K562 (cell line): ENCODE measurements around the gene MAGI1. TPM values are rescaled to one million over a fixed set of nuclear protein-coding genes. Genes with fewer than 3 reads are reported as not detected.

Experiments
- ATAC-seq: fragments of 200-7000 bp; cut with Tn5 transposase; 3 replicates; pipeline ENCODE4 v1.9.1; 2020; ENCODE audit warnings: moderate library complexity
- BruUV-seq: library from RNA; stranded (reverse); fragments of 400-500 nt; replicated peaks from 2 replicates; lab custom pipeline; 2021; lab: Mats Ljungman, UMichigan
- CTCF ChIA-PET: fragments of 300-600 bp; formaldehyde crosslinking; extraction: SDS; loops from one replicate; lab custom pipeline; 2021; ENCODE audit warnings: low intra/inter-chr PET ratio; lab: Yijun Ruan, JAX
- POLR2A ChIA-PET: fragments of 300-600, 350-650 bp; sonication (Branson Sonifier 250); formaldehyde crosslinking; extraction: SDS; loops from one replicate; lab custom pipeline; 2021; ENCODE audit warnings: antibody characterized with exemption, inconsistent platforms; lab: Yijun Ruan, JAX
- DNase-seq, 4 experiments: peaks; one replicate each; pipeline versions ENCODE4 v3.0.0 to v3.0.0-alpha.2; 2011 to 2018; ENCODE audit warnings: low spot score in 3 of 4, mixed read lengths in 3 of 4; ENCODE audit errors: extremely low read depth in 1 of 4
- FAIRE-seq: peaks from 2 replicates; lab custom pipeline; 2011; peaks lifted over from hg19 to GRCh38; lab: Jason Lieb, UNC
- H2AFZ ChIP-seq: 2 replicates; pipeline ENCODE4 v1.6.0; 2011; ENCODE audit warnings: low read depth, low read length, control low read depth, inconsistent platforms
- H3K27ac ChIP-seq: fragments of 200-600 bp; 3 replicates; pipeline ENCODE4 v1.8.0; 2011; ENCODE audit warnings: low read depth, mild to moderate bottlenecking, control low read depth, inconsistent platforms, low read length, moderate library complexity, mixed read lengths; ENCODE audit errors: extremely low read depth
- H3K27me3 ChIP-seq, 2 experiments: fragments of 300-600 bp in 1 of 2; 2 replicates in 1 of 2; 3 replicates in 1 of 2; pipeline versions ENCODE4 v1.6.0 to v1.8.0; 2011; ENCODE audit warnings: inconsistent platforms in 2 of 2, low read length in 2 of 2, mild to moderate bottlenecking in 1 of 2, mixed read lengths in 1 of 2, moderate library complexity in 1 of 2; ENCODE audit not compliant: control insufficient read depth in 2 of 2, insufficient read depth in 2 of 2
- H3K36me3 ChIP-seq: fragments of 300-600 bp; 3 replicates; pipeline ENCODE4 v1.8.0; 2011; ENCODE audit warnings: mild to moderate bottlenecking, low read length, inconsistent platforms; ENCODE audit not compliant: control insufficient read depth, insufficient read depth
- H3K4me1 ChIP-seq, 2 experiments: fragments of 200-600 bp in 1 of 2; replicated peaks in 1 of 2; 2 replicates in 1 of 2; 3 replicates in 1 of 2; pipeline versions ENCODE4 v1.5.1 to v1.8.0; 2011; ENCODE audit warnings: inconsistent platforms in 2 of 2, low read length in 2 of 2, mild to moderate bottlenecking in 1 of 2, mixed read lengths in 1 of 2, moderate library complexity in 1 of 2; ENCODE audit not compliant: control insufficient read depth in 2 of 2, insufficient read depth in 2 of 2
- H3K4me2 ChIP-seq: 2 replicates; pipeline ENCODE4 v1.6.1; 2011; ENCODE audit warnings: low read length, control low read depth, inconsistent platforms, mixed read lengths; ENCODE audit not compliant: insufficient read depth
- H3K4me3 ChIP-seq: fragments of 200-600 bp; sonication (generic), shearing (Covaris generic); 2 replicates; pipeline ENCODE4 v1.5.1; 2016; ENCODE audit warnings: control low read depth, inconsistent platforms
- H3K79me2 ChIP-seq: fragments of 200-600 bp; 3 replicates; pipeline ENCODE4 v1.8.0; 2011; ENCODE audit warnings: low read length, inconsistent platforms; ENCODE audit not compliant: control insufficient read depth, insufficient read depth
- H3K9ac ChIP-seq, 2 experiments: 2 replicates each; pipeline versions ENCODE4 v1.6.0 to v1.6.1; 2011; ENCODE audit warnings: low read depth in 2 of 2, low read length in 2 of 2, control low read depth in 1 of 2, inconsistent platforms in 1 of 2, mild to moderate bottlenecking in 1 of 2, mixed read lengths in 1 of 2; ENCODE audit not compliant: insufficient read depth in 1 of 2
- H3K9me1 ChIP-seq: one replicate; pipeline ENCODE4 v1.6.0; 2011; ENCODE audit warnings: inconsistent platforms, mild to moderate bottlenecking, low read length, moderate library complexity; ENCODE audit not compliant: control insufficient read depth, insufficient read depth
- H3K9me3 ChIP-seq: replicated peaks from 2 replicates; pipeline ENCODE4 v1.5.1; 2011; ENCODE audit warnings: low read depth, low read length, inconsistent platforms; ENCODE audit not compliant: control insufficient read depth, insufficient read depth
- H4K20me1 ChIP-seq: replicated peaks from 2 replicates; pipeline ENCODE4 v1.6.1; 2011; ENCODE audit warnings: low read length, inconsistent platforms, mixed read lengths; ENCODE audit not compliant: control insufficient read depth, insufficient read depth
- CBX3 ChIP-seq, 2 experiments: IDR thresholded peaks; 1 replicate in 1 of 2; 2 replicates in 1 of 2; pipeline ENCODE4 v1.6.1; 2012; ENCODE audit warnings: inconsistent platforms in 2 of 2, low read length in 2 of 2, borderline replicate concordance in 1 of 2, control low read depth in 1 of 2
- EP300 ChIP-seq: IDR thresholded peaks from 2 replicates; pipeline ENCODE4 v1.6.1; 2012; ENCODE audit warnings: low read length, improper control_type of control experiment
- JUN ChIP-seq, 2 experiments: sonication (generic) in 1 of 2; formaldehyde crosslinking in 1 of 2; IDR thresholded peaks; 2 replicates each; pipeline versions ENCODE4 v1.6.1 to v1.8.0; 2012 to 2022; ENCODE audit warnings: borderline replicate concordance in 2 of 2, mild to moderate bottlenecking in 2 of 2, improper control_type of control experiment in 1 of 2, low read depth in 1 of 2, low read length in 1 of 2, missing genetic modification reagents in 1 of 2
- U2AF2 ChIP-seq: fragments of 200-400 bp; formaldehyde crosslinking; optimal IDR thresholded peaks from 2 replicates; pipeline ENCODE3; 2017; ENCODE audit warnings: low read depth, mild to moderate bottlenecking, low read length
- ZNF644 ChIP-seq: fragments of 200-800 bp; sonication (Bioruptor generic); IDR thresholded peaks from 2 replicates; pipeline ENCODE4 v1.6.1; 2016; ENCODE audit warnings: low read depth, missing genetic modification characterization, missing compliant biosample characterization
- WGBS: fragments of 100-300 bp; shearing (Covaris generic); methylation state at CpG from one replicate; pipeline ENCODE4 v1.1.6; 2016; ENCODE audit warnings: low coverage, mixed read lengths; ENCODE audit not compliant: insufficient coverage; ENCODE audit errors: missing lambda C conversion rate; 5-methylcytosine and 5-hydroxymethylcytosine counted together
- in situ Hi-C: fragments of 300-500 bp; cut with MboI; formaldehyde crosslinking; loops from 4 replicates; pipeline ENCODE4 v1.15.0; 2018; ENCODE audit warnings: inconsistent platforms, mixed read lengths
- intact Hi-C: fragments of 100-400 bp; cut with micrococcal nuclease; formaldehyde crosslinking; loops from 2 replicates; pipeline ENCODE4 v1.14.2; 2022
- polyA plus RNA-seq, 8 experiments: library from polyadenylated mRNA; depleted of rRNA in 4 of 8; stranded (reverse) in 5 of 8; unstranded in 3 of 8; fragments of >200 nt; fragmentation: Nextera tagmentation in 2 of 8; fragmentation: Illumina TruSeq in 1 of 8; extraction: Ambion mirVana in 2 of 8; extraction: Trizol in 1 of 8; gene quantifications; 2 replicates each; pipeline versions ENCODE4 v1.2.1 to v1.2.3, GENCODE V29; 2011 to 2014; ENCODE audit warnings: inconsistent platforms in 1 of 8, missing spikeins in 1 of 8
- total RNA-seq, 7 experiments: library from RNA; depleted of rRNA in 6 of 7; stranded (reverse); fragments of >200 nt in 6 of 7; fragmentation: Illumina TruSeq in 2 of 7; extraction: Trizol in 2 of 7; gene quantifications; 2 replicates each; pipeline versions ENCODE4 v1.2.1 to v1.2.3, GENCODE V29; 2011 to 2021; ENCODE audit warnings: low replicate concordance in 1 of 7
- TF ChIP-seq, protein P1 (sequence below): fragments of 450-650 bp; formaldehyde crosslinking; IDR thresholded peaks from 2 replicates; pipeline ENCODE4 v1.4.0; 2020; ENCODE audit warnings: mild to moderate bottlenecking, moderate library complexity
- TF ChIP-seq, protein P2 (sequence below): sonication (generic); formaldehyde crosslinking; IDR thresholded peaks from 2 replicates; pipeline ENCODE4 v1.8.0; 2023; ENCODE audit warnings: mild to moderate bottlenecking, missing genetic modification reagents

MAGI1 gene
- total and polyA plus RNA-seq, 9 of the 15 experiments (the other 6 are each of a cell fraction or from before 2014, with no cell fraction given) = 7.8 to 59.4 (median 43.2) TPM

DNA sequence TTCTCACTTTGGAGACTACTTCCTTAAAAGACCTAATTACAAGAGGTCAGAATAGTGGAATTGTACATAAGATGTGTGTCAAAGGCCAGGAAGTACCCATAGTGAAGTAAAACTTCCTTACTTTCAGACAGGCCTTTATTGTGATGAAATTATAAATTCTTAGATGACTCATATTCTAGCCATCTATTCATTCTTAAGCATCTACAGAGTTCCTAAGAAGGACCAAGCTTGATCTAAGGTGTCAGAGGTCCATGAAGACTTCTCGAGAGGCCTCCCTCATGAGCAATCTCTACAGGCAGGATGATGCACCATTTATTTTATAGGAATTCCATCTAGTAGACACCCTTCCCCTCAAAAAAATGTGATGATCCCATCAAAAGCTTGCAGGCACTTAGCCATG, 493.3 kb downstream of the MAGI1 start:
- H3K27me3 ChIP-seq = no peaks in the 10 kb centered on the region
- POLR2A ChIA-PET = no interaction called here
- ATAC-seq (no peak), DNase-seq (no peak), FAIRE-seq (no peak)
- H2AFZ ChIP-seq = no peak overlapping the region
- no peak overlapping the region for H3K4me3 ChIP-seq
- no peaks in the 10 kb centered on the region for H3K9me1 ChIP-seq
- no peaks in the 10 kb centered on the region for H3K36me3 ChIP-seq
- intact Hi-C loops = no loop called here
- WGBS = 67% methylated on average over 1 of the region's 1 CpG
- peaks cover 27% of the 10 kb centered on the region; the same call in 2 of the 3 replicates for H3K79me2 ChIP-seq
- H4K20me1 ChIP-seq = no peaks in the 10 kb centered on the region
- no peak overlapping the region for H3K9ac ChIP-seq
- no peak overlapping the region for H3K4me2 ChIP-seq
- in situ Hi-C loops = no loop called here
- CTCF ChIA-PET = no interaction called here
- peaks cover 3 to 8% of the 10 kb centered on the region in 2 experiments; a peak in 4 of 5 replicates for H3K4me1 ChIP-seq
- no peak overlapping the region for H3K27ac ChIP-seq
- BruUV-seq = no TSS peak
- no peak for TF ChIP-seq JUN (IDR thresholded peaks at IDR 0.05; ENCODE audit: borderline replicate concordance, low read depth, low read length)
- no peak for TF ChIP-seq JUN (CRISPR knock-in tag; IDR thresholded peaks at IDR 0.05; ENCODE audit: borderline replicate concordance)
- TF ChIP-seq, protein P1, sequence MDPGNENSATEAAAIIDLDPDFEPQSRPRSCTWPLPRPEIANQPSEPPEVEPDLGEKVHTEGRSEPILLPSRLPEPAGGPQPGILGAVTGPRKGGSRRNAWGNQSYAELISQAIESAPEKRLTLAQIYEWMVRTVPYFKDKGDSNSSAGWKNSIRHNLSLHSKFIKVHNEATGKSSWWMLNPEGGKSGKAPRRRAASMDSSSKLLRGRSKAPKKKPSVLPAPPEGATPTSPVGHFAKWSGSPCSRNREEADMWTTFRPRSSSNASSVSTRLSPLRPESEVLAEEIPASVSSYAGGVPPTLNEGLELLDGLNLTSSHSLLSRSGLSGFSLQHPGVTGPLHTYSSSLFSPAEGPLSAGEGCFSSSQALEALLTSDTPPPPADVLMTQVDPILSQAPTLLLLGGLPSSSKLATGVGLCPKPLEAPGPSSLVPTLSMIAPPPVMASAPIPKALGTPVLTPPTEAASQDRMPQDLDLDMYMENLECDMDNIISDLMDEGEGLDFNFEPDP = no peak
- no peak for TF ChIP-seq EP300
- TF ChIP-seq, protein P2, sequence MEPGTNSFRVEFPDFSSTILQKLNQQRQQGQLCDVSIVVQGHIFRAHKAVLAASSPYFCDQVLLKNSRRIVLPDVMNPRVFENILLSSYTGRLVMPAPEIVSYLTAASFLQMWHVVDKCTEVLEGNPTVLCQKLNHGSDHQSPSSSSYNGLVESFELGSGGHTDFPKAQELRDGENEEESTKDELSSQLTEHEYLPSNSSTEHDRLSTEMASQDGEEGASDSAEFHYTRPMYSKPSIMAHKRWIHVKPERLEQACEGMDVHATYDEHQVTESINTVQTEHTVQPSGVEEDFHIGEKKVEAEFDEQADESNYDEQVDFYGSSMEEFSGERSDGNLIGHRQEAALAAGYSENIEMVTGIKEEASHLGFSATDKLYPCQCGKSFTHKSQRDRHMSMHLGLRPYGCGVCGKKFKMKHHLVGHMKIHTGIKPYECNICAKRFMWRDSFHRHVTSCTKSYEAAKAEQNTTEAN = no peak
- TF ChIP-seq U2AF2 = no peak
- no peak for TF ChIP-seq CBX3 (IDR thresholded peaks at IDR 0.05; ENCODE audit: borderline replicate concordance in 1 of 2, low read length in 2 of 2)
- TF ChIP-seq ZNF644 (tag) = no peak
- H3K9me3 ChIP-seq = no peaks in the 10 kb centered on the region
